GM23338 (cell line): ENCODE measurements around the gene TAF4. TPM values are rescaled to one million over a fixed set of nuclear protein-coding genes. Genes with fewer than 3 reads are reported as not detected.
"Not testable (repeated sequence)": the region's sequence is repeated elsewhere in the genome, so short reads cannot be mapped to it uniquely, and the experiment has no call there.

Source experiments
- ATAC-seq: fragments of 200-7000 bp; cut with Tn5 transposase; 3 replicates; pipeline ENCODE4 v1.9.1; 2020
- DNase-seq: peaks from one replicate; pipeline ENCODE4 v3.0.0-alpha.2; 2015; ENCODE audit warnings: low spot score
- H2AFZ ChIP-seq: fragments of 200-600 bp; sonication (generic); 2 replicates; pipeline ENCODE4 v1.8.0; 2016; ENCODE audit warnings: antibody characterized with exemption, mild to moderate bottlenecking, moderate library complexity
- H3F3A ChIP-seq: fragments of 200-600 bp; sonication (generic); replicated peaks from 2 replicates; pipeline ENCODE4 v1.8.0; 2017; ENCODE audit warnings: antibody characterized with exemption, mixed run types, low read depth
- H3K27ac ChIP-seq: fragments of 200-600 bp; sonication (generic); 2 replicates; pipeline ENCODE4 v1.6.1; 2016; ENCODE audit warnings: low read depth
- H3K27me3 ChIP-seq: fragments of 200-600 bp; sonication (generic); 2 replicates; pipeline ENCODE4 v1.8.0; 2016; ENCODE audit warnings: mild to moderate bottlenecking, mixed run types, moderate library complexity; ENCODE audit not compliant: insufficient read depth
- H3K36me3 ChIP-seq: fragments of 200-600 bp; sonication (generic); 2 replicates; pipeline ENCODE4 v1.8.0; 2016; ENCODE audit warnings: mild to moderate bottlenecking; ENCODE audit not compliant: insufficient read depth
- H3K4me1 ChIP-seq: fragments of 200-600 bp; sonication (generic); 2 replicates; pipeline ENCODE4 v1.8.0; 2016; ENCODE audit warnings: mild to moderate bottlenecking, moderate library complexity; ENCODE audit not compliant: insufficient read depth
- H3K4me2 ChIP-seq: fragments of 200-600 bp; sonication (generic); 2 replicates; pipeline ENCODE4 v1.7.1; 2017; ENCODE audit warnings: mixed run types
- H3K4me3 ChIP-seq: fragments of 200-600 bp; sonication (generic); 2 replicates; pipeline ENCODE4 v1.6.1; 2016; ENCODE audit warnings: mixed run types
- H3K79me2 ChIP-seq: fragments of 200-600 bp; sonication (generic); replicated peaks from 2 replicates; pipeline ENCODE4 v1.8.0; 2017; ENCODE audit warnings: mild to moderate bottlenecking; ENCODE audit not compliant: insufficient read depth
- H3K9me2 ChIP-seq: fragments of 200-600 bp; sonication (generic); 2 replicates; pipeline ENCODE4 v1.8.0; 2017; ENCODE audit not compliant: insufficient read depth
- H4K20me1 ChIP-seq: fragments of 200-600 bp; sonication (generic); replicated peaks from 2 replicates; pipeline ENCODE4 v1.8.0; 2017; ENCODE audit warnings: mild to moderate bottlenecking; ENCODE audit not compliant: insufficient read depth
- H3K27ac Mint-ChIP-seq: 2 replicates; pipeline ENCODE4 v1.8.0; 2020; ENCODE audit warnings: inconsistent platforms, mild to moderate bottlenecking, moderate library complexity, mixed read lengths
- H3K27me3 Mint-ChIP-seq: 3 replicates; pipeline ENCODE4 v1.8.0; 2022; ENCODE audit warnings: low read depth, mild to moderate bottlenecking, moderate library complexity, mixed read lengths, inconsistent platforms; ENCODE audit not compliant: insufficient read depth, poor library complexity
- H3K36me3 Mint-ChIP-seq: 3 replicates; pipeline ENCODE4 v1.8.0; 2021; ENCODE audit warnings: low read depth, mild to moderate bottlenecking, inconsistent platforms, moderate library complexity, mixed read lengths
- H3K4me1 Mint-ChIP-seq: 3 replicates; pipeline ENCODE4 v1.8.0; 2020; ENCODE audit warnings: mild to moderate bottlenecking, inconsistent platforms, mixed read lengths
- H3K4me3 Mint-ChIP-seq: 3 replicates; pipeline ENCODE4 v1.8.0; 2021; ENCODE audit warnings: moderate library complexity, mild to moderate bottlenecking, inconsistent platforms, mixed read lengths
- H3K9me3 Mint-ChIP-seq: 3 replicates; pipeline ENCODE4 v1.8.0; 2020; ENCODE audit warnings: moderate library complexity, mild to moderate bottlenecking, inconsistent platforms, mixed read lengths
- ETS1 ChIP-seq: IDR thresholded peaks from 2 replicates; pipeline ENCODE4 v1.6.1; 2016; ENCODE audit warnings: antibody characterized with exemption
- EZH2 ChIP-seq: fragments of 200-600 bp; sonication (generic); IDR thresholded peaks from one replicate; pipeline ENCODE4 v1.8.0; 2017; ENCODE audit warnings: antibody characterized with exemption, mild to moderate bottlenecking, low read depth; ENCODE audit not compliant: unreplicated experiment
- JUNB ChIP-seq: IDR thresholded peaks from one replicate; pipeline ENCODE4 v1.6.1; 2016; ENCODE audit warnings: antibody characterized with exemption; ENCODE audit not compliant: unreplicated experiment
- NANOG ChIP-seq: IDR thresholded peaks from 2 replicates; pipeline ENCODE4 v1.6.1; 2016; ENCODE audit warnings: antibody characterized with exemption, borderline replicate concordance
- POLR2AphosphoS5 ChIP-seq: IDR thresholded peaks from 2 replicates; pipeline ENCODE4 v1.6.1; 2016; ENCODE audit warnings: antibody characterized with exemption, low read depth
- REST ChIP-seq: IDR thresholded peaks from one replicate; pipeline ENCODE4 v1.6.1; 2018; ENCODE audit warnings: antibody characterized with exemption; ENCODE audit not compliant: unreplicated experiment
- STAT1 ChIP-seq: IDR thresholded peaks from one replicate; pipeline ENCODE4 v1.6.1; 2016; ENCODE audit warnings: antibody characterized with exemption; ENCODE audit not compliant: unreplicated experiment
- ZNF114 ChIP-seq: fragments of 250-450 bp; sonication (Bioruptor Pico); IDR thresholded peaks from 2 replicates; pipeline ENCODE4 v1.5.0; 2020; ENCODE audit warnings: mild to moderate bottlenecking, moderate library complexity
- ZNF331 ChIP-seq: fragments of 250-450 bp; sonication (Bioruptor Pico); IDR thresholded peaks from 2 replicates; pipeline ENCODE4 v1.5.0; 2020; ENCODE audit warnings: low read depth, mild to moderate bottlenecking, moderate library complexity
- ZNF462 ChIP-seq: fragments of 250-450 bp; sonication (Bioruptor Pico); IDR thresholded peaks from 2 replicates; pipeline ENCODE4 v1.5.0; 2020; ENCODE audit warnings: mild to moderate bottlenecking, moderate library complexity
- polyA plus RNA-seq: library from polyadenylated mRNA; unstranded; fragments of >200 nt; fragmentation: Nextera tagmentation; extraction: Ambion mirVana; gene quantifications from 2 replicates; pipeline ENCODE4 v1.2.1, GENCODE V29; 2016
- total RNA-seq: library from RNA; depleted of rRNA; stranded (reverse); fragments of >200 nt; shearing (Covaris generic); gene quantifications from 2 replicates; pipeline ENCODE4 v1.2.3, GENCODE V29; 2014

TAF4 gene
- total and polyA plus RNA-seq, 2 experiments from 2014 or later, result 7.2 to 60.0 TPM

GRCh38 chr20:62056377-62056776 is 9.3 kb downstream of the TAF4 start:
- Histone ChIP-seq H2AFZ (no peak overlapping the region), H3K27ac (no peak overlapping the region), H3K4me1 (no peaks in the 10 kb centered on the region), H3K4me3 (no peak overlapping the region), H3K4me2 (no peak overlapping the region), H3K27me3 (no peaks in the 10 kb centered on the region), H3K79me2 (peaks cover 85% of the 10 kb centered on the region), H3F3A (no peaks in the 10 kb centered on the region), H3K9me2 (no peaks in the 10 kb centered on the region), H3K36me3 (no peaks in the 10 kb centered on the region), H4K20me1 (peaks cover 61% of the 10 kb centered on the region)
- ATAC-seq (no peak), DNase-seq (no peak)
- no peak overlapping the region for H3K4me3 Mint-ChIP-seq
- peaks cover 29% of the 10 kb centered on the region for H3K36me3 Mint-ChIP-seq
- H3K4me1 Mint-ChIP-seq, result peaks cover 16% of the 10 kb centered on the region
- H3K9me3 Mint-ChIP-seq, result peaks cover 2% of the 10 kb centered on the region; the same call in 2 of the 3 replicates
- peaks cover 9% of the 10 kb centered on the region for H3K27me3 Mint-ChIP-seq
- no peak overlapping the region for H3K27ac Mint-ChIP-seq
- no peak for TF ChIP-seq REST
- TF ChIP-seq JUNB, result no peak
- TF ChIP-seq NANOG, result no peak
- no peak for TF ChIP-seq ZNF114 (CRISPR knock-in tag)
- TF ChIP-seq ETS1, result no peak
- no peak for TF ChIP-seq EZH2
- no peak for TF ChIP-seq STAT1
- no peak for TF ChIP-seq ZNF331 (CRISPR knock-in tag)
- no peak for TF ChIP-seq POLR2AphosphoS5
- TF ChIP-seq ZNF462 (CRISPR knock-in tag), result no peak

- H3K4me3 Mint-ChIP-seq, H3K4me3 ChIP-seq, H3K4me2 ChIP-seq, DNase-seq, H3K4me1 ChIP-seq, H2AFZ ChIP-seq, H3K9me2 ChIP-seq, ATAC-seq, H3K27ac ChIP-seq, H3K36me3 ChIP-seq, H3K27me3 ChIP-seq, H3K9me3 Mint-ChIP-seq, H3F3A ChIP-seq, H3K27ac Mint-ChIP-seq: not testable (repeated sequence)
- H4K20me1 ChIP-seq, result peaks cover 59% of the 10 kb centered on the region
- peaks cover 85% of the 10 kb centered on the region for H3K79me2 ChIP-seq
- peaks cover 12% of the 10 kb centered on the region for H3K27me3 Mint-ChIP-seq
- H3K4me1 Mint-ChIP-seq, result peaks cover 15% of the 10 kb centered on the region
- H3K36me3 Mint-ChIP-seq, result peaks cover 26% of the 10 kb centered on the region
Measured at GRCh38 chr20:62055862-62056115, 9.9 kb downstream of the TAF4 start.
